B cell (primary cell): ENCODE results near the gene ABCC3. TPM values are rescaled to one million over a fixed set of nuclear protein-coding genes. Genes with fewer than 3 reads are reported as not detected.

Experiments used
- ATAC-seq: fragments of 200-7000 bp; cut with Tn5 transposase; one replicate; pipeline ENCODE4 v1.10.0; 2021; ENCODE audit warnings: low read depth, mild to moderate bottlenecking, moderate number of reproducible peaks, moderate library complexity
- CTCF ChIA-PET: fragments of 350-600 bp; sonication (Branson Sonifier 250); formaldehyde crosslinking; loops from one replicate; lab custom pipeline; 2021; ENCODE audit warnings: antibody characterized with exemption, inconsistent platforms; lab: Charles Lee
- POLR2A ChIA-PET: fragments of 350-600 bp; sonication (Branson Sonifier 250); formaldehyde crosslinking; loops from one replicate; lab custom pipeline; 2021; ENCODE audit warnings: antibody characterized with exemption; lab: Charles Lee
- DNase-seq: peaks from one replicate; pipeline ENCODE4 v3.0.0; 2013
- H2AFZ ChIP-seq: 2 replicates; pipeline ENCODE4 v1.6.1; 2012; ENCODE audit warnings: mild to moderate bottlenecking, low read depth, low read length; ENCODE audit not compliant: insufficient read depth, poor library complexity, severe bottlenecking
- H3K27ac ChIP-seq, 2 donors: 1 replicate in 1 of 2; 2 replicates in 1 of 2; pipeline ENCODE4 v1.5.1; 2012 to 2013; ENCODE audit warnings: low read length in 2 of 2, mild to moderate bottlenecking in 2 of 2, moderate library complexity in 1 of 2
- H3K27me3 ChIP-seq, 4 experiments: fragments of 200-600 bp in 1 of 4; sonication (generic) in 1 of 4; replicated peaks in 1 of 4; 1 replicate in 2 of 4; 2 replicates in 2 of 4; pipeline versions ENCODE4 v1.6.1 to v1.7.0; 2013 to 2016; ENCODE audit warnings: low read length in 3 of 4, mild to moderate bottlenecking in 2 of 4, mixed read lengths in 1 of 4, moderate library complexity in 1 of 4; ENCODE audit not compliant: insufficient read depth in 4 of 4, control insufficient read depth in 3 of 4; ENCODE audit errors: control extremely low read depth in 1 of 4
- H3K36me3 ChIP-seq, 2 experiments: replicated peaks in 1 of 2; 1 replicate in 1 of 2; 2 replicates in 1 of 2; pipeline versions ENCODE4 v1.6.1 to v1.7.1; 2013; ENCODE audit warnings: low read length in 1 of 2; ENCODE audit not compliant: insufficient read depth in 2 of 2, control insufficient read depth in 1 of 2; ENCODE audit errors: control extremely low read depth in 1 of 2, extremely low read depth in 1 of 2
- H3K4me1 ChIP-seq, 2 donors: fragments of 200-600 bp in 1 of 2; sonication (generic) in 1 of 2; 1 replicate in 1 of 2; 2 replicates in 1 of 2; pipeline versions ENCODE4 v1.5.1 to v1.6.1; 2013 to 2017; ENCODE audit warnings: low read length in 2 of 2; ENCODE audit not compliant: control insufficient read depth in 2 of 2, insufficient read depth in 2 of 2
- H3K4me2 ChIP-seq: replicated peaks from 2 replicates; pipeline ENCODE3; 2012; ENCODE audit warnings: mild to moderate bottlenecking, low read depth, low read length; ENCODE audit not compliant: poor library complexity, severe bottlenecking
- H3K4me3 ChIP-seq, 5 experiments: fragments of 200-600 bp in 1 of 5; sonication (generic) in 1 of 5; 1 replicate in 3 of 5; 2 replicates in 2 of 5; pipeline versions ENCODE4 v1.5.1 to v1.7.0; 2011 to 2016; ENCODE audit warnings: low read length in 4 of 5, mild to moderate bottlenecking in 4 of 5, low read depth in 2 of 5, control low read depth in 1 of 5, moderate library complexity in 1 of 5; ENCODE audit not compliant: insufficient read depth in 1 of 5; ENCODE audit errors: control extremely low read depth in 1 of 5, extremely low read depth in 1 of 5
- H3K79me2 ChIP-seq: fragments of 200-600 bp; sonication (generic); one replicate; pipeline ENCODE4 v1.6.0; 2016; ENCODE audit warnings: low read length; ENCODE audit not compliant: control insufficient read depth, insufficient read depth
- H3K9ac ChIP-seq: fragments of 200-600 bp; sonication (generic); 2 replicates; pipeline ENCODE4 v1.6.1; 2017; ENCODE audit warnings: mild to moderate bottlenecking, low read length, moderate library complexity
- H3K9me3 ChIP-seq, 3 donors: one replicate each; pipeline versions ENCODE4 v1.6.1 to v1.7.1; 2013; ENCODE audit warnings: low read length in 2 of 3; ENCODE audit not compliant: control insufficient read depth in 2 of 3, insufficient read depth in 1 of 3; ENCODE audit errors: control extremely low read depth in 1 of 3
- H4K20me1 ChIP-seq: 2 replicates; pipeline ENCODE4 v1.6.0; 2012; ENCODE audit warnings: mild to moderate bottlenecking, low read length; ENCODE audit not compliant: insufficient read depth, control insufficient read depth, poor library complexity, severe bottlenecking
- H3K27ac Mint-ChIP-seq: one replicate; pipeline ENCODE4 v1.8.0; 2021; ENCODE audit warnings: mixed read lengths
- H3K27me3 Mint-ChIP-seq: one replicate; pipeline ENCODE4 v1.8.0; 2021; ENCODE audit warnings: mixed read lengths
- H3K4me1 Mint-ChIP-seq: one replicate; pipeline ENCODE4 v1.8.0; 2021; ENCODE audit warnings: mixed read lengths
- H3K4me3 Mint-ChIP-seq: one replicate; pipeline ENCODE4 v1.8.0; 2021; ENCODE audit warnings: mixed read lengths
- H3K9me3 Mint-ChIP-seq: one replicate; pipeline ENCODE4 v1.8.0; 2022; ENCODE audit warnings: mixed read lengths; ENCODE audit not compliant: insufficient read depth
- EZH2 ChIP-seq: IDR thresholded peaks from 2 replicates; pipeline ENCODE4 v1.6.1; 2012; ENCODE audit warnings: borderline replicate concordance, low read depth, mild to moderate bottlenecking, moderate library complexity, low read length; ENCODE audit not compliant: insufficient read depth, poor library complexity, severe bottlenecking
- WGBS: methylation state at CpG from one replicate; pipeline ENCODE4 v1.1.5; 2013; ENCODE audit warnings: missing lambda C conversion rate; ENCODE audit not compliant: insufficient coverage; 5-methylcytosine and 5-hydroxymethylcytosine counted together
- intact Hi-C: fragments of 100-400 bp; cut with micrococcal nuclease; formaldehyde crosslinking; loops from one replicate; pipeline ENCODE4 v1.10.0; 2022
- polyA plus RNA-seq: library from polyadenylated mRNA; depleted of rRNA; stranded (reverse); fragments of >200 nt; gene quantifications from 2 replicates; pipeline ENCODE4 v1.2.3, GENCODE V29; 2012
- total RNA-seq, 2 donors: library from RNA; stranded (reverse); fragments of 120-200 nt in 1 of 2; gene quantifications; 1 replicate in 1 of 2; 2 replicates in 1 of 2; pipeline versions ENCODE4 v1.2.3 to v1.2.4, GENCODE V29; 2013 to 2022
- TF ChIP-seq, protein P1 (sequence below): fragments of 200-600 bp; IDR thresholded peaks from one replicate; pipeline ENCODE4 v1.8.0; 2022; ENCODE audit warnings: antibody characterized with exemption, mild to moderate bottlenecking

The ABCC3 gene
- total and polyA plus RNA-seq, 2 donors (not counting 1 experiment from before 2014, with no cell fraction given) = 0.05 to 0.60 TPM

DNA sequence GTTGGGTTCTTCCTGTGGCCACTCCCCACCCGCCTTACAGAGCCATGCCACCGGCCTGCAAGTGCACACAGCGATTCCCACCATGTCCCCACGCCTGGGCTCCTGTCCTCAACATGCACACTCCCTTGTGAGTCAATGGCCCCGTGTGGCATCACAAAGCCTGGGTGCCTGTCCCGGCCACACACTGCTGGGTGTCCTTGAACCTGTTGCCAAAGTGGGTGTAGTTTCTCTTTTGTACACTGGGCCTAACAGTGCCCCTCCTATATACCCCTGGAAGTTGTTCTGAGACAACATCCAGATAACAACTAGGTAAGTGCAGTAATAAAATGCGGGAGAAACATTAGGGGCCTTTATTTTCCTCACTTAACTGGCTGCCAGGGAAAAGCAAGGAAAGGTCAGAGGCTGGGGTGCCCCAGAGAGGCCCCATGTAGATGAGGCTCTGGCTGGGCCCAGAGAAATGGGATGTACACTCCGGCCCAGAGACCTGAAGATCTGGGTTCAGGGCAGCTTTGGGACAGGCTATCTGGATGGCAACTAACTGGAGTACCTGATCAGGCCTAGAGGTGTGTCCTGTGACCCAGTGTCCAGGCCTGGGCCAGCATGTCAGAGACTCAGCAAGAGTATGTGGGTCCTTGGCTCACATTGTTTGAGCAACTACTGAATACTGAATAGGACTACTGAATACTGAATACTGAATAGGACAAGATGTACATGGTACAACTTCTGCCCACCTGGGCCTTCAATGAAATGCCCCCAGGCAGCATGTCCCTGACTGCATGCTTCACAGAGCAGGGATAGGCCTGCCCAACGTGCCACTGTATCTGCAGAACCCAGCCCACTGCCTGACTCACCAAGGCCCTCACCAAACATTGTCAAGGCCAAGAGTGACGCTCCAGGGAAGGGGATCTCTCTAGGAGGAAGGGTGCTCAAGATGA, 8.3 kb downstream of the ABCC3 start:
- no peak overlapping the region for H3K4me3 ChIP-seq
- peaks cover 0 to 17% (median 3%) of the 10 kb centered on the region in 4 experiments for H3K27me3 ChIP-seq
- H3K9ac ChIP-seq = no peak overlapping the region
- Mint-ChIP-seq H3K27ac (no peak overlapping the region), H3K4me1 (no peaks in the 10 kb centered on the region), H3K9me3 (no peaks in the 10 kb centered on the region), H3K4me3 (no peak overlapping the region), H3K27me3 (peaks cover 29% of the 10 kb centered on the region)
- no peak for TF ChIP-seq EZH2
- TF ChIP-seq, protein P1, sequence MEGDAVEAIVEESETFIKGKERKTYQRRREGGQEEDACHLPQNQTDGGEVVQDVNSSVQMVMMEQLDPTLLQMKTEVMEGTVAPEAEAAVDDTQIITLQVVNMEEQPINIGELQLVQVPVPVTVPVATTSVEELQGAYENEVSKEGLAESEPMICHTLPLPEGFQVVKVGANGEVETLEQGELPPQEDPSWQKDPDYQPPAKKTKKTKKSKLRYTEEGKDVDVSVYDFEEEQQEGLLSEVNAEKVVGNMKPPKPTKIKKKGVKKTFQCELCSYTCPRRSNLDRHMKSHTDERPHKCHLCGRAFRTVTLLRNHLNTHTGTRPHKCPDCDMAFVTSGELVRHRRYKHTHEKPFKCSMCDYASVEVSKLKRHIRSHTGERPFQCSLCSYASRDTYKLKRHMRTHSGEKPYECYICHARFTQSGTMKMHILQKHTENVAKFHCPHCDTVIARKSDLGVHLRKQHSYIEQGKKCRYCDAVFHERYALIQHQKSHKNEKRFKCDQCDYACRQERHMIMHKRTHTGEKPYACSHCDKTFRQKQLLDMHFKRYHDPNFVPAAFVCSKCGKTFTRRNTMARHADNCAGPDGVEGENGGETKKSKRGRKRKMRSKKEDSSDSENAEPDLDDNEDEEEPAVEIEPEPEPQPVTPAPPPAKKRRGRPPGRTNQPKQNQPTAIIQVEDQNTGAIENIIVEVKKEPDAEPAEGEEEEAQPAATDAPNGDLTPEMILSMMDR = no peak
- 93% methylated on average over 8 of the region's 10 CpGs for WGBS
- H3K27ac ChIP-seq = no peak overlapping the region
- no peaks in the 10 kb centered on the region for H3K36me3 ChIP-seq
- no peaks in the 10 kb centered on the region for H3K9me3 ChIP-seq
- DNase-seq = no peak
- H3K4me2 ChIP-seq = no peak overlapping the region
- no peaks in the 10 kb centered on the region for H3K4me1 ChIP-seq
- POLR2A ChIA-PET = no interaction called here
- no peaks in the 10 kb centered on the region for H3K79me2 ChIP-seq
- intact Hi-C loops = loop anchor here (5.0 kb wide), 1 partner anchor 184 kb away; no protein-coding TSS in a partner anchor
- H2AFZ ChIP-seq = no peak overlapping the region
- ATAC-seq = no peak
- H4K20me1 ChIP-seq = no peaks in the 10 kb centered on the region
- CTCF ChIA-PET = no interaction called here
